GM12878 (cell line): ENCODE results near the gene LIPA. TPM values are rescaled to one million over a fixed set of nuclear protein-coding genes. Genes with fewer than 3 reads are reported as not detected.

Experiments used
- ATAC-seq: fragments of 200-7000 bp; cut with Tn5 transposase; 3 replicates; pipeline ENCODE4 v1.9.1; 2020; ENCODE audit warnings: mild to moderate bottlenecking, moderate library complexity
- BruUV-seq: library from RNA; stranded (reverse); fragments of 400-500 nt; replicated peaks from 2 replicates; lab custom pipeline; 2021; lab: Mats Ljungman, UMichigan
- CTCF ChIA-PET: fragments of 300-600 bp; sonication (Branson Sonifier 250); formaldehyde crosslinking; extraction: SDS; loops from one replicate; lab custom pipeline; 2021; ENCODE audit warnings: inconsistent platforms; lab: Yijun Ruan, JAX
- POLR2A ChIA-PET: fragments of 350-600 bp; formaldehyde crosslinking; extraction: SDS; loops from one replicate; lab custom pipeline; 2021; ENCODE audit warnings: inconsistent platforms; lab: Charles Lee
- RAD21 ChIA-PET: fragments of 300-600 bp; sonication (Branson Sonifier 250); formaldehyde crosslinking; loops from one replicate; lab custom pipeline; 2023; ENCODE audit warnings: antibody characterized with exemption; ENCODE audit not compliant: unreplicated experiment; lab: Charles Lee
- SMC1A ChIA-PET: fragments of 300-600 bp; sonication (Branson Sonifier 250); formaldehyde crosslinking; loops from one replicate; lab custom pipeline; 2023; ENCODE audit not compliant: unreplicated experiment, uncharacterized antibody; lab: Charles Lee
- DNase-seq: peaks from one replicate; pipeline ENCODE4 v3.0.0-alpha.2; 2011; ENCODE audit warnings: low read depth, low spot score
- FAIRE-seq: peaks from 3 replicates; lab custom pipeline; 2011; peaks lifted over from hg19 to GRCh38; lab: Jason Lieb, UNC
- H2AFZ ChIP-seq: 2 replicates; pipeline ENCODE4 v1.6.0; 2011; ENCODE audit warnings: low read depth, low read length, control low read depth; ENCODE audit not compliant: control insufficient read depth
- H3K27ac ChIP-seq: 2 replicates; pipeline ENCODE4 v1.5.1; 2011; ENCODE audit warnings: control low read depth; ENCODE audit not compliant: control insufficient read depth, insufficient read depth
- H3K27me3 ChIP-seq, 2 experiments: replicated peaks in 1 of 2; 2 replicates each; pipeline versions ENCODE4 v1.6.0 to v1.6.1; 2011; ENCODE audit warnings: low read length in 1 of 2; ENCODE audit not compliant: control insufficient read depth in 2 of 2, insufficient read depth in 2 of 2
- H3K36me3 ChIP-seq, 2 experiments: 2 replicates each; pipeline ENCODE4 v1.5.1; 2011; ENCODE audit warnings: low read length in 1 of 2; ENCODE audit not compliant: control insufficient read depth in 2 of 2, insufficient read depth in 2 of 2
- H3K4me1 ChIP-seq: 2 replicates; pipeline ENCODE4 v1.6.1; 2011; ENCODE audit warnings: mild to moderate bottlenecking, low read length, moderate library complexity, mixed read lengths; ENCODE audit not compliant: control insufficient read depth, insufficient read depth
- H3K4me2 ChIP-seq: 2 replicates; pipeline ENCODE4 v1.6.0; 2011; ENCODE audit warnings: control low read depth; ENCODE audit not compliant: control insufficient read depth, insufficient read depth
- H3K4me3 ChIP-seq: fragments of 200-600 bp; sonication (generic); 2 replicates; pipeline ENCODE4 v1.5.1; 2016
- H3K79me2 ChIP-seq: 2 replicates; pipeline ENCODE4 v1.6.0; 2011; ENCODE audit warnings: low read length; ENCODE audit not compliant: control insufficient read depth, insufficient read depth
- H3K9ac ChIP-seq: 2 replicates; pipeline ENCODE4 v1.8.0; 2011; ENCODE audit warnings: low read length, control low read depth, mixed read lengths; ENCODE audit not compliant: control insufficient read depth, insufficient read depth
- H3K9me3 ChIP-seq: replicated peaks from 3 replicates; pipeline ENCODE4 v1.5.1; 2011; ENCODE audit warnings: mild to moderate bottlenecking, low read length; ENCODE audit not compliant: control insufficient read depth, insufficient read depth
- H4K20me1 ChIP-seq: 2 replicates; pipeline ENCODE4 v1.6.0; 2011; ENCODE audit not compliant: control insufficient read depth, insufficient read depth
- BMI1 ChIP-seq: fragments of 450-650 bp; IDR thresholded peaks from 2 replicates; pipeline ENCODE4 v1.6.1; 2016; ENCODE audit warnings: mild to moderate bottlenecking, moderate library complexity, borderline replicate concordance
- CBFB ChIP-seq: IDR thresholded peaks from 2 replicates; pipeline ENCODE4 v1.6.1; 2016; ENCODE audit warnings: antibody characterized with exemption, low read depth
- CHD2 ChIP-seq: IDR thresholded peaks from 2 replicates; pipeline ENCODE4 v1.6.1; 2011; ENCODE audit warnings: low read depth, low read length, improper control_type of control experiment, borderline replicate concordance
- DPF2 ChIP-seq: fragments of 450-650 bp; IDR thresholded peaks from 2 replicates; pipeline ENCODE4 v1.6.1; 2017; ENCODE audit warnings: mild to moderate bottlenecking
- KAT2A ChIP-seq: conservative IDR thresholded peaks from 2 replicates; pipeline ENCODE4 v1.6.1; 2011; ENCODE audit warnings: low read depth, low read length; ENCODE audit not compliant: control insufficient read depth
- NR2C1 ChIP-seq: fragments of 450-650 bp; IDR thresholded peaks from 2 replicates; pipeline ENCODE4 v1.6.1; 2017; ENCODE audit warnings: antibody characterized with exemption, mild to moderate bottlenecking, moderate library complexity
- PKNOX1 ChIP-seq: fragments of 450-650 bp; IDR thresholded peaks from 2 replicates; pipeline ENCODE4 v1.6.1; 2016; ENCODE audit warnings: mild to moderate bottlenecking
- ZNF24 ChIP-seq: fragments of 450-650 bp; IDR thresholded peaks from 2 replicates; pipeline ENCODE4 v1.6.1; 2017; ENCODE audit warnings: antibody characterized with exemption, mild to moderate bottlenecking
- WGBS: methylation state at CpG from one replicate; pipeline ENCODE4 v1.1.6; 2016; ENCODE audit warnings: low lambda C conversion rate; ENCODE audit not compliant: insufficient replicate concordance, insufficient coverage; ENCODE audit errors: missing lambda C conversion rate; 5-methylcytosine and 5-hydroxymethylcytosine counted together
- in situ Hi-C: fragments of 300-500 bp; cut with MboI; formaldehyde crosslinking; loops from 9 replicates; pipeline ENCODE4 v1.14.3; 2018; ENCODE audit warnings: mixed read lengths
- intact Hi-C: fragments of 100-400 bp; cut with micrococcal nuclease; formaldehyde crosslinking; loops from one replicate; pipeline ENCODE4 v1.14.2; 2022; ENCODE audit not compliant: unreplicated experiment
- polyA plus RNA-seq, 11 experiments: library from polyadenylated mRNA; depleted of rRNA in 4 of 11; unstranded in 6 of 11; stranded (reverse) in 5 of 11; fragments of >200 nt; fragmentation: Nextera tagmentation in 4 of 11; fragmentation: Illumina TruSeq in 1 of 11; extraction: Ambion mirVana in 4 of 11; extraction: Trizol in 1 of 11; gene quantifications; 1 replicate in 1 of 11; 2 replicates in 10 of 11; pipeline versions ENCODE4 v1.2.1 to v1.2.3, GENCODE V29; 2011 to 2016; ENCODE audit warnings: inconsistent platforms in 2 of 11, missing spikeins in 2 of 11, low read depth in 1 of 11
- total RNA-seq, 4 experiments: library from RNA; depleted of rRNA in 3 of 4; stranded (reverse); fragments of >200 nt in 3 of 4; fragmentation: Illumina TruSeq in 1 of 4; extraction: Trizol in 1 of 4; gene quantifications; 2 replicates each; pipeline versions ENCODE4 v1.2.1 to v1.2.3, GENCODE V29; 2013 to 2021
- TF ChIP-seq, protein P1 (sequence below): IDR thresholded peaks from 2 replicates; pipeline ENCODE4 v1.6.1; 2011; ENCODE audit warnings: low read depth, low read length, improper control_type of control experiment, borderline replicate concordance
- TF ChIP-seq, protein P2 (sequence below): fragments of 450-650 bp; IDR thresholded peaks from 2 replicates; pipeline ENCODE4 v1.6.1; 2018; ENCODE audit warnings: borderline replicate concordance, mild to moderate bottlenecking; ENCODE audit not compliant: partially characterized antibody
- TF ChIP-seq, protein P3 (sequence below): fragments of 450-650 bp; IDR thresholded peaks from 2 replicates; pipeline ENCODE4 v1.6.1; 2017; ENCODE audit warnings: mild to moderate bottlenecking, moderate library complexity
- TF ChIP-seq, protein P4 (sequence below), 3 experiments: IDR thresholded peaks in 2 of 3; conservative IDR thresholded peaks in 1 of 3; 2 replicates each; pipeline ENCODE4 v1.5.1; 2011; ENCODE audit warnings: low read depth in 3 of 3, low read length in 3 of 3, mild to moderate bottlenecking in 3 of 3, control low read depth in 2 of 3, moderate library complexity in 2 of 3, inconsistent platforms in 1 of 3, mixed read lengths in 1 of 3; ENCODE audit not compliant: control insufficient read depth in 2 of 3, insufficient read depth in 1 of 3; ENCODE audit errors: extremely low read depth in 1 of 3

The LIPA gene
- total and polyA plus RNA-seq, 10 of the 15 experiments (the other 5 are each of a cell fraction or from before 2014, with no cell fraction given), result 31.1 to 50.3 (median 39.5) TPM

GRCh38 chr10:89228962-89229361 is 22.6 kb downstream of the LIPA start (continued):
- TF ChIP-seq, protein P1, sequence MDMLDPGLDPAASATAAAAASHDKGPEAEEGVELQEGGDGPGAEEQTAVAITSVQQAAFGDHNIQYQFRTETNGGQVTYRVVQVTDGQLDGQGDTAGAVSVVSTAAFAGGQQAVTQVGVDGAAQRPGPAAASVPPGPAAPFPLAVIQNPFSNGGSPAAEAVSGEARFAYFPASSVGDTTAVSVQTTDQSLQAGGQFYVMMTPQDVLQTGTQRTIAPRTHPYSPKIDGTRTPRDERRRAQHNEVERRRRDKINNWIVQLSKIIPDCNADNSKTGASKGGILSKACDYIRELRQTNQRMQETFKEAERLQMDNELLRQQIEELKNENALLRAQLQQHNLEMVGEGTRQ, result no peak
- no peak for TF ChIP-seq BMI1
- no peak for TF ChIP-seq NR2C1
- TF ChIP-seq, all 136 proteins: peak for 0

- Histone ChIP-seq H2AFZ (no peak overlapping the region), H3K4me2 (no peak overlapping the region), H3K9ac (no peak overlapping the region), H3K79me2 (no peaks in the 10 kb centered on the region), H3K36me3 (peaks cover 0 to 2% of the 10 kb centered on the region in 2 experiments; a peak in 3 of 4 replicates), H3K27me3 (no peaks in the 10 kb centered on the region), H3K4me1 (no peaks in the 10 kb centered on the region), H3K27ac (no peak overlapping the region), H3K4me3 (no peak overlapping the region), H3K9me3 (no peaks in the 10 kb centered on the region; the same call in 2 of the 3 replicates), H4K20me1 (no peaks in the 10 kb centered on the region)
- DNase-seq, result no peak
- RAD21 ChIA-PET, result interaction anchor here (1.5 kb wide), 1 partner anchor 11 kb away, joined by 3 read pairs; no protein-coding TSS in a partner anchor
- CTCF ChIA-PET, result no interaction called here
- intact Hi-C loops, result no loop called here
- BruUV-seq, result no TSS peak
- POLR2A ChIA-PET, result no interaction called here
- SMC1A ChIA-PET, result no interaction called here
- FAIRE-seq, result no peak
- ATAC-seq, result no peak
- 94% methylated on average over 3 of the region's 3 CpGs for WGBS
- in situ Hi-C loops, result no loop called here
- TF ChIP-seq DPF2 (no peak), CHD2 (no peak), ZNF24 (no peak), PKNOX1 (no peak), KAT2A (no peak), CBFB (no peak)
- TF ChIP-seq, protein P2, sequence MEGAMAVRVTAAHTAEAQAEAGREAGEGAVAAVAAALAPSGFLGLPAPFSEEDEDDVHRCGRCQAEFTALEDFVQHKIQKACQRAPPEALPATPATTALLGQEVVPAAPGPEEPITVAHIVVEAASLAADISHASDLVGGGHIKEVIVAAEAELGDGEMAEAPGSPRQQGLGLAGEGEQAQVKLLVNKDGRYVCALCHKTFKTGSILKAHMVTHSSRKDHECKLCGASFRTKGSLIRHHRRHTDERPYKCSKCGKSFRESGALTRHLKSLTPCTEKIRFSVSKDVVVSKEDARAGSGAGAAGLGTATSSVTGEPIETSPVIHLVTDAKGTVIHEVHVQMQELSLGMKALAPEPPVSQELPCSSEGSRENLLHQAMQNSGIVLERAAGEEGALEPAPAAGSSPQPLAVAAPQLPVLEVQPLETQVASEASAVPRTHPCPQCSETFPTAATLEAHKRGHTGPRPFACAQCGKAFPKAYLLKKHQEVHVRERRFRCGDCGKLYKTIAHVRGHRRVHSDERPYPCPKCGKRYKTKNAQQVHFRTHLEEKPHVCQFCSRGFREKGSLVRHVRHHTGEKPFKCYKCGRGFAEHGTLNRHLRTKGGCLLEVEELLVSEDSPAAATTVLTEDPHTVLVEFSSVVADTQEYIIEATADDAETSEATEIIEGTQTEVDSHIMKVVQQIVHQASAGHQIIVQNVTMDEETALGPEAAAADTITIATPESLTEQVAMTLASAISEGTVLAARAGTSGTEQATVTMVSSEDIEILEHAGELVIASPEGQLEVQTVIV, result no peak
- TF ChIP-seq, protein P3, sequence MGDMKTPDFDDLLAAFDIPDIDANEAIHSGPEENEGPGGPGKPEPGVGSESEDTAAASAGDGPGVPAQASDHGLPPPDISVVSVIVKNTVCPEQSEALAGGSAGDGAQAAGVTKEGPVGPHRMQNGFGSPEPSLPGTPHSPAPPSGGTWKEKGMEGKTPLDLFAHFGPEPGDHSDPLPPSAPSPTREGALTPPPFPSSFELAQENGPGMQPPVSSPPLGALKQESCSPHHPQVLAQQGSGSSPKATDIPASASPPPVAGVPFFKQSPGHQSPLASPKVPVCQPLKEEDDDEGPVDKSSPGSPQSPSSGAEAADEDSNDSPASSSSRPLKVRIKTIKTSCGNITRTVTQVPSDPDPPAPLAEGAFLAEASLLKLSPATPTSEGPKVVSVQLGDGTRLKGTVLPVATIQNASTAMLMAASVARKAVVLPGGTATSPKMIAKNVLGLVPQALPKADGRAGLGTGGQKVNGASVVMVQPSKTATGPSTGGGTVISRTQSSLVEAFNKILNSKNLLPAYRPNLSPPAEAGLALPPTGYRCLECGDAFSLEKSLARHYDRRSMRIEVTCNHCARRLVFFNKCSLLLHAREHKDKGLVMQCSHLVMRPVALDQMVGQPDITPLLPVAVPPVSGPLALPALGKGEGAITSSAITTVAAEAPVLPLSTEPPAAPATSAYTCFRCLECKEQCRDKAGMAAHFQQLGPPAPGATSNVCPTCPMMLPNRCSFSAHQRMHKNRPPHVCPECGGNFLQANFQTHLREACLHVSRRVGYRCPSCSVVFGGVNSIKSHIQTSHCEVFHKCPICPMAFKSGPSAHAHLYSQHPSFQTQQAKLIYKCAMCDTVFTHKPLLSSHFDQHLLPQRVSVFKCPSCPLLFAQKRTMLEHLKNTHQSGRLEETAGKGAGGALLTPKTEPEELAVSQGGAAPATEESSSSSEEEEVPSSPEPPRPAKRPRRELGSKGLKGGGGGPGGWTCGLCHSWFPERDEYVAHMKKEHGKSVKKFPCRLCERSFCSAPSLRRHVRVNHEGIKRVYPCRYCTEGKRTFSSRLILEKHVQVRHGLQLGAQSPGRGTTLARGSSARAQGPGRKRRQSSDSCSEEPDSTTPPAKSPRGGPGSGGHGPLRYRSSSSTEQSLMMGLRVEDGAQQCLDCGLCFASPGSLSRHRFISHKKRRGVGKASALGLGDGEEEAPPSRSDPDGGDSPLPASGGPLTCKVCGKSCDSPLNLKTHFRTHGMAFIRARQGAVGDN, result no peak
- TF ChIP-seq, protein P4, sequence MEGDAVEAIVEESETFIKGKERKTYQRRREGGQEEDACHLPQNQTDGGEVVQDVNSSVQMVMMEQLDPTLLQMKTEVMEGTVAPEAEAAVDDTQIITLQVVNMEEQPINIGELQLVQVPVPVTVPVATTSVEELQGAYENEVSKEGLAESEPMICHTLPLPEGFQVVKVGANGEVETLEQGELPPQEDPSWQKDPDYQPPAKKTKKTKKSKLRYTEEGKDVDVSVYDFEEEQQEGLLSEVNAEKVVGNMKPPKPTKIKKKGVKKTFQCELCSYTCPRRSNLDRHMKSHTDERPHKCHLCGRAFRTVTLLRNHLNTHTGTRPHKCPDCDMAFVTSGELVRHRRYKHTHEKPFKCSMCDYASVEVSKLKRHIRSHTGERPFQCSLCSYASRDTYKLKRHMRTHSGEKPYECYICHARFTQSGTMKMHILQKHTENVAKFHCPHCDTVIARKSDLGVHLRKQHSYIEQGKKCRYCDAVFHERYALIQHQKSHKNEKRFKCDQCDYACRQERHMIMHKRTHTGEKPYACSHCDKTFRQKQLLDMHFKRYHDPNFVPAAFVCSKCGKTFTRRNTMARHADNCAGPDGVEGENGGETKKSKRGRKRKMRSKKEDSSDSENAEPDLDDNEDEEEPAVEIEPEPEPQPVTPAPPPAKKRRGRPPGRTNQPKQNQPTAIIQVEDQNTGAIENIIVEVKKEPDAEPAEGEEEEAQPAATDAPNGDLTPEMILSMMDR (IDR thresholded peaks at IDR 0.05 in 2 of 3, conservative IDR thresholded peaks at IDR 0.05 in 1 of 3; ENCODE audit: control insufficient read depth in 2 of 3, extremely low read depth in 1 of 3, insufficient read depth in 1 of 3, low read depth in 3 of 3, low read length in 3 of 3), result no peak
Measured at GRCh38 chr10:89228146-89228545, 23.4 kb downstream of the LIPA start.
